ENCODE results near the gene MCF2L.

The MCF2L gene

GRCh38 chr13:112958127-112958989 lies 10.7 kb upstream of the MCF2L start:
- Histone ChIP-seq H3K27ac (ENCODE audit: low read depth, low read length) (no peak overlapping the region), H3K36me3 (ENCODE audit: control insufficient read depth, insufficient read depth, low read length) (no peaks in the 10 kb centered on the region), H3K4me3 (ENCODE audit: low read depth, low read length) (no peak overlapping the region), H3K9me3 (ENCODE audit: control insufficient read depth, insufficient read depth, low read depth, low read length) (no peaks in the 10 kb centered on the region), H3K27me3 (ENCODE audit: control insufficient read depth, insufficient read depth, low read length) (no peaks in the 10 kb centered on the region), H3K9ac (ENCODE audit: low read length) (no peak overlapping the region), H3K4me1 (ENCODE audit: control insufficient read depth, insufficient read depth, low read length) (peaks cover 10% of the 10 kb centered on the region; the same call in 1 of the 2 replicates)

GRCh38 chr13:112959206-112959605 lies 9.8 kb upstream of the MCF2L start:
- no peaks in the 10 kb centered on the region for H3K36me3 ChIP-seq (ENCODE audit: control insufficient read depth, insufficient read depth, low read length)
- no peaks in the 10 kb centered on the region for H3K27me3 ChIP-seq (ENCODE audit: control insufficient read depth, insufficient read depth, low read length)
- H3K9ac ChIP-seq (ENCODE audit: low read length) = no peak overlapping the region
- peaks cover 6% of the 10 kb centered on the region; the same call in 1 of the 2 replicates for H3K4me1 ChIP-seq (ENCODE audit: control insufficient read depth, insufficient read depth, low read length)
- no peaks in the 10 kb centered on the region for H3K9me3 ChIP-seq (ENCODE audit: control insufficient read depth, insufficient read depth, low read depth, low read length)
- H3K4me3 ChIP-seq (ENCODE audit: low read depth, low read length) = no peak overlapping the region
- H3K27ac ChIP-seq (ENCODE audit: low read depth, low read length) = no peak overlapping the region

- H3K9ac ChIP-seq (ENCODE audit: low read length) = no peak overlapping the region
- H3K27ac ChIP-seq (ENCODE audit: low read depth, low read length) = no peak overlapping the region
Observed at GRCh38 chr13:112959701-112960542, 9.1 kb upstream of the MCF2L start.

GRCh38 chr13:112960706-112961105 lies 8.3 kb upstream of the MCF2L start:
- Histone ChIP-seq H3K27ac (ENCODE audit: low read depth, low read length) (no peak overlapping the region), H3K36me3 (ENCODE audit: control insufficient read depth, insufficient read depth, low read length) (no peaks in the 10 kb centered on the region), H3K27me3 (ENCODE audit: control insufficient read depth, insufficient read depth, low read length) (peaks cover 3% of the 10 kb centered on the region; the same call in 1 of the 2 replicates)

More at GRCh38 chr13:112959701-112960542, 9.1 kb upstream of the MCF2L start:
- Histone ChIP-seq H3K4me3 (ENCODE audit: low read depth, low read length) (no peak overlapping the region), H3K27me3 (ENCODE audit: control insufficient read depth, insufficient read depth, low read length) (no peaks in the 10 kb centered on the region), H3K36me3 (ENCODE audit: control insufficient read depth, insufficient read depth, low read length) (no peaks in the 10 kb centered on the region), H3K9me3 (ENCODE audit: control insufficient read depth, insufficient read depth, low read depth, low read length) (no peaks in the 10 kb centered on the region), H3K4me1 (ENCODE audit: control insufficient read depth, insufficient read depth, low read length) (peaks cover 6% of the 10 kb centered on the region; the same call in 1 of the 2 replicates)

GRCh38 chr13:112961457-112962369 lies 7.3 kb upstream of the MCF2L start:
- H3K4me3 ChIP-seq (ENCODE audit: low read depth, low read length) = no peak overlapping the region
- no peaks in the 10 kb centered on the region for H3K36me3 ChIP-seq (ENCODE audit: control insufficient read depth, insufficient read depth, low read length)
- H3K27me3 ChIP-seq (ENCODE audit: control insufficient read depth, insufficient read depth, low read length) = peaks cover 12% of the 10 kb centered on the region; the same call in 1 of the 2 replicates
- peaks cover 3% of the 10 kb centered on the region; the same call in 1 of the 2 replicates for H3K4me1 ChIP-seq (ENCODE audit: control insufficient read depth, insufficient read depth, low read length)
- no peaks in the 10 kb centered on the region for H3K9me3 ChIP-seq (ENCODE audit: control insufficient read depth, insufficient read depth, low read depth, low read length)
- no peak overlapping the region for H3K9ac ChIP-seq (ENCODE audit: low read length)
- no peak overlapping the region for H3K27ac ChIP-seq (ENCODE audit: low read depth, low read length)

More at GRCh38 chr13:112960706-112961105, 8.3 kb upstream of the MCF2L start:
- Histone ChIP-seq H3K9me3 (ENCODE audit: control insufficient read depth, insufficient read depth, low read depth, low read length) (no peaks in the 10 kb centered on the region), H3K4me1 (ENCODE audit: control insufficient read depth, insufficient read depth, low read length) (peaks cover 6% of the 10 kb centered on the region; the same call in 1 of the 2 replicates), H3K9ac (ENCODE audit: low read length) (no peak overlapping the region), H3K4me3 (ENCODE audit: low read depth, low read length) (no peak overlapping the region)

GRCh38 chr13:112962396-112962795 lies 6.6 kb upstream of the MCF2L start:
- H3K27me3 ChIP-seq (ENCODE audit: control insufficient read depth, insufficient read depth, low read length) = peaks cover 12% of the 10 kb centered on the region; the same call in 1 of the 2 replicates
- H3K4me3 ChIP-seq (ENCODE audit: low read depth, low read length) = no peak overlapping the region
- H3K36me3 ChIP-seq (ENCODE audit: control insufficient read depth, insufficient read depth, low read length) = no peaks in the 10 kb centered on the region

GRCh38 chr13:112962911-112963625 lies 5.9 kb upstream of the MCF2L start:
- Histone ChIP-seq H3K27me3 (ENCODE audit: control insufficient read depth, insufficient read depth, low read length) (peaks cover 18% of the 10 kb centered on the region; the same call in 1 of the 2 replicates), H3K36me3 (ENCODE audit: control insufficient read depth, insufficient read depth, low read length) (no peaks in the 10 kb centered on the region), H3K9ac (ENCODE audit: low read length) (no peak overlapping the region), H3K4me1 (ENCODE audit: control insufficient read depth, insufficient read depth, low read length) (no peaks in the 10 kb centered on the region; the same call in 1 of the 2 replicates), H3K9me3 (ENCODE audit: control insufficient read depth, insufficient read depth, low read depth, low read length) (no peaks in the 10 kb centered on the region), H3K27ac (ENCODE audit: low read depth, low read length) (no peak overlapping the region), H3K4me3 (ENCODE audit: low read depth, low read length) (no peak overlapping the region)

More at GRCh38 chr13:112962396-112962795, 6.6 kb upstream of the MCF2L start:
- Histone ChIP-seq H3K9ac (ENCODE audit: low read length) (no peak overlapping the region), H3K4me1 (ENCODE audit: control insufficient read depth, insufficient read depth, low read length) (no peaks in the 10 kb centered on the region; the same call in 1 of the 2 replicates), H3K27ac (ENCODE audit: low read depth, low read length) (no peak overlapping the region), H3K9me3 (ENCODE audit: control insufficient read depth, insufficient read depth, low read depth, low read length) (no peaks in the 10 kb centered on the region)

- Histone ChIP-seq H3K27ac (ENCODE audit: low read depth, low read length) (no peak overlapping the region), H3K9me3 (ENCODE audit: control insufficient read depth, insufficient read depth, low read depth, low read length) (no peaks in the 10 kb centered on the region), H3K4me1 (ENCODE audit: control insufficient read depth, insufficient read depth, low read length) (no peaks in the 10 kb centered on the region; the same call in 1 of the 2 replicates), H3K4me3 (ENCODE audit: low read depth, low read length) (no peak overlapping the region), H3K36me3 (ENCODE audit: control insufficient read depth, insufficient read depth, low read length) (no peaks in the 10 kb centered on the region), H3K9ac (ENCODE audit: low read length) (no peak overlapping the region), H3K27me3 (ENCODE audit: control insufficient read depth, insufficient read depth, low read length) (peaks cover 23% of the 10 kb centered on the region; the same call in 1 of the 2 replicates)
Observed at GRCh38 chr13:112963641-112964040, 5.4 kb upstream of the MCF2L start.

- H3K27ac ChIP-seq (ENCODE audit: low read depth, low read length) = no peak overlapping the region
- no peaks in the 10 kb centered on the region for H3K36me3 ChIP-seq (ENCODE audit: control insufficient read depth, insufficient read depth, low read length)
- no peak overlapping the region for H3K9ac ChIP-seq (ENCODE audit: low read length)
- H3K4me3 ChIP-seq (ENCODE audit: low read depth, low read length) = no peak overlapping the region
- H3K4me1 ChIP-seq (ENCODE audit: control insufficient read depth, insufficient read depth, low read length) = no peaks in the 10 kb centered on the region; the same call in 1 of the 2 replicates
- no peaks in the 10 kb centered on the region for H3K9me3 ChIP-seq (ENCODE audit: control insufficient read depth, insufficient read depth, low read depth, low read length)
- peaks cover 33% of the 10 kb centered on the region for H3K27me3 ChIP-seq (ENCODE audit: control insufficient read depth, insufficient read depth, low read length)
Observed at GRCh38 chr13:112964971-112965492, 4.0 kb upstream of the MCF2L start.
